ENCODE measurements around the gene ERRFI1. TPM values are rescaled to one million over a fixed set of nuclear protein-coding genes. Genes with fewer than 3 reads are reported as not detected.
A peak's percentile ranks its signal among the peaks of the same experiment; 100 is the strongest.
"Not testable (repeated sequence)": the region's sequence is repeated elsewhere in the genome, so short reads cannot be mapped to it uniquely, and the experiment has no call there.

The ERRFI1 gene
- total RNA-seq, 1 donor: 70.4 TPM

GRCh38 chr1:8053878-8054567 is 27.9 kb upstream of the ERRFI1 start:
- DNase-seq (ENCODE audit: low read depth): no peak
- TF ChIP-seq, protein P1, sequence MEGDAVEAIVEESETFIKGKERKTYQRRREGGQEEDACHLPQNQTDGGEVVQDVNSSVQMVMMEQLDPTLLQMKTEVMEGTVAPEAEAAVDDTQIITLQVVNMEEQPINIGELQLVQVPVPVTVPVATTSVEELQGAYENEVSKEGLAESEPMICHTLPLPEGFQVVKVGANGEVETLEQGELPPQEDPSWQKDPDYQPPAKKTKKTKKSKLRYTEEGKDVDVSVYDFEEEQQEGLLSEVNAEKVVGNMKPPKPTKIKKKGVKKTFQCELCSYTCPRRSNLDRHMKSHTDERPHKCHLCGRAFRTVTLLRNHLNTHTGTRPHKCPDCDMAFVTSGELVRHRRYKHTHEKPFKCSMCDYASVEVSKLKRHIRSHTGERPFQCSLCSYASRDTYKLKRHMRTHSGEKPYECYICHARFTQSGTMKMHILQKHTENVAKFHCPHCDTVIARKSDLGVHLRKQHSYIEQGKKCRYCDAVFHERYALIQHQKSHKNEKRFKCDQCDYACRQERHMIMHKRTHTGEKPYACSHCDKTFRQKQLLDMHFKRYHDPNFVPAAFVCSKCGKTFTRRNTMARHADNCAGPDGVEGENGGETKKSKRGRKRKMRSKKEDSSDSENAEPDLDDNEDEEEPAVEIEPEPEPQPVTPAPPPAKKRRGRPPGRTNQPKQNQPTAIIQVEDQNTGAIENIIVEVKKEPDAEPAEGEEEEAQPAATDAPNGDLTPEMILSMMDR (IDR thresholded peaks at IDR 0.05; ENCODE audit: insufficient read depth, low read depth, low read length): no peak
- H3K4me3 ChIP-seq (ENCODE audit: low read depth, low read length): no peak overlapping the region

GRCh38 chr1:8051650-8052049 is 25.5 kb upstream of the ERRFI1 start:
- TF ChIP-seq, protein P1 (IDR thresholded peaks at IDR 0.05; ENCODE audit: insufficient read depth, low read depth, low read length): no peak
- no peak overlapping the region for H3K4me3 ChIP-seq (ENCODE audit: low read depth, low read length)
- no peak for DNase-seq (ENCODE audit: low read depth)

GRCh38 chr1:8049229-8049628 is 23.1 kb upstream of the ERRFI1 start:
- not testable (repeated sequence) for DNase-seq (ENCODE audit: low read depth); H3K4me3 ChIP-seq (ENCODE audit: low read depth, low read length)

DNA sequence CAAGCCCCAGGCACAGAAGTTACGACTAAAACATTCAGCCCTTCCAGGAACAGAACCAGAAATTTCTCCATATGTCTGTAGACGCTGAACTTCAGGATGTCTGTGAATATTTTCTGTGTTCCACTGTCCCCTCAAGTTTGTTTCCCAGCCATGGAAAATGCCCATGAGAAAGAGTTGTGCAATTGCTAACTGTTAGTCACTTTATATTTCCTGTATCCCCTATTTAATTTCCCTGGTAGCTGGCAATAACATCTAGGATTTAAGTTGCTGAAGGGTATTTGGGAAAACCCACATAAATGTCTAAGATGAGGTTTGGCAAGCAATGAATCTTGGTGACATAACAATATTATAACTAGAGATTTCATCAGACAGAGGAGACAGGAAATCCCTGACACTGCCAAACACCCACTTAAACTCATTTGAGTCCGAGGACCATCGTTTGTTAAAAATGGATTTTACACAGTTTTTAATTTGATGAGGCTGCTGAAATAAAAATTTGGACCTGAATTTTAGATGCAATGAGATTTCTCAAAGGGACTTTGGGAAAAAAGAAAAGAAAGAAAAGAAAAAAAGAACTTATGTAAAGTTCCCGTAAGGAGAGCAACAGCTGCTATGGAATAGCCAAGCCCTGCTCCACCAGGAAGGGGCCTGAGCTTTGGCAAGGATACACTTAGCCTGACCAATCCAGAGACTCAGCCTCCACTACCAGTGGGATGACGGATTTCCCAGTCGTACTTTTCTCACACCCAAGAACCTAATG is 21.8 kb upstream of the ERRFI1 start:
- peak; percentile 98 for DNase-seq (ENCODE audit: low read depth)
- TF ChIP-seq, protein P1 (IDR thresholded peaks at IDR 0.05; ENCODE audit: insufficient read depth, low read depth, low read length): no peak
- H3K4me3 ChIP-seq (ENCODE audit: low read depth, low read length): no peak overlapping the region

- DNase-seq (ENCODE audit: low read depth): peak; percentile 96
- H3K4me3 ChIP-seq (ENCODE audit: low read depth, low read length): no peak overlapping the region
- TF ChIP-seq, protein P1 (IDR thresholded peaks at IDR 0.05; ENCODE audit: insufficient read depth, low read depth, low read length): no peak
These were observed 21.0 kb upstream of the ERRFI1 start for GRCh38 chr1:8047112-8047511.

DNA sequence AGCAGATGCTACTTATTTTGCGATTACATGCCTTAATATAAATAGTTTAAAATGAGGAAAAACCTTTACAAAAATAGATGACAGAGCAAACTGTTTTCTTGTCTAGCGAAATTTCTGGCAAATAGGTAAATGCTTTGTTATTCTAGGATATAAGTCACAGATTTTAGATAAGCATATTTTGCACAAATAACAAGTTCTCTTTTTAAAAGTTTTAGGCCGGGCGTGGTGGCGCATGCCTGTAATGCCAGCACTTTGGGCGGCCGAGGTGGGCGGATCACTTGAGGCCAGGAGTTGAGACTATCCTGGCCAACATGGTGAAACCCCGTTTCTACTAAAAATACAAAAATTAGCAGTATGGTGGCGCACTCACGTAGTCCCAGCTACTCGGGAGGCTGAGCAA is 20.3 kb upstream of the ERRFI1 start:
- DNase-seq (ENCODE audit: low read depth): no peak
- TF ChIP-seq, protein P1 (IDR thresholded peaks at IDR 0.05; ENCODE audit: insufficient read depth, low read depth, low read length): no peak
- no peak overlapping the region for H3K4me3 ChIP-seq (ENCODE audit: low read depth, low read length)

DNA sequence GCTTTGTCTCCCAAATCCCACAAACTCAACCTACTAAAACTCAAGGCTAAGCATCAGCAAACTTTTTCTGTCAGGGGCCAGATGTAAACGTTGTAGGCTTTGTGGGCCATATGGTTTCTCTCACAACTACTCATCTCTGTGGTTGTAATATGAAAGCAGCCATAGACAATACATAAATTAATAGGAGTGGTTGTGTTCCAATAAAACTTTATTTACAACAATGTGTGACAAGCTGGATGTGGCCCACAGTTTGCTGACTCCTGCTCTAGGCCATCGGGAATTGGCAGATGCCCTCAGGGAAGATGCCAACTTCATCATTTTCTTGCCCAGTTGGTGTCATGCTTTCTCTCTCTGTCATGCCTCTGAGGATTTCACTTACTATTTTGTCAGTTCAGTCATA is 17.5 kb upstream of the ERRFI1 start:
- TF ChIP-seq, protein P1 (IDR thresholded peaks at IDR 0.05; ENCODE audit: insufficient read depth, low read depth, low read length): no peak
- DNase-seq (ENCODE audit: low read depth): peak; percentile 80

More for the DNA sequence above, 17.5 kb upstream of the ERRFI1 start:
- H3K4me3 ChIP-seq (ENCODE audit: low read depth, low read length): no peak overlapping the region
